Measurements from ENCODE around the gene EPGN. TPM values are rescaled to one million over a fixed set of nuclear protein-coding genes. Genes with fewer than 3 reads are reported as not detected.

Gene EPGN
- total and polyA plus RNA-seq, 2 of the 8 experiments (the other 6 are each of a cell fraction or from before 2014, with no cell fraction given), result not detected

DNA sequence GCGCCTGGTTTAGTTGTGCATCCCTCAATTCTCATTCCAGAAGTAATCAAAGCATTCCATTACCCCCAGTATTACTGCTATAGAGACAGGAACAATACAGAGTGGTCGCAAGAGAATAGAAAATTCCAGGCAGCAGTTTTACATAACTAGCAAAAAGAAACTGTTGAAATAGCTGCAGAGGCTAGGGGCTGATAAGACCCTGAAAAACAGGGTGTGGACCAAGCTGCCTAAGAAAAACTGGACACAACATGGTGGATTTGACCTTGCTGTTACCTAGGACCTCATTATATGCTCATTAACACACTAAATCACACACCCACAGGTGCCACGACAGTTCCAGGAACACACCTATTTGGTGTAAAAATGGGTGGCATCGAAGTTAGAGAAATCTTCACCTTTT, 15.4 kb downstream of the EPGN start:
- Histone ChIP-seq H3K79me2 (ENCODE audit: control insufficient read depth in 1 of 2, insufficient read depth in 2 of 2, low read length in 2 of 2) (no peaks in the 10 kb centered on the region), H2BK5ac (ENCODE audit: low read depth, low read length) (no peak overlapping the region), H3K23me2 (ENCODE audit: low read depth, low read length) (no peaks in the 10 kb centered on the region), H4K5ac (ENCODE audit: insufficient read length, low read depth, low read length) (no peak overlapping the region), H3K23ac (ENCODE audit: insufficient read length) (no peak overlapping the region), H3K9me3 (ENCODE audit: insufficient read depth in 2 of 2, low read depth in 1 of 2, low read length in 1 of 2) (no peaks in the 10 kb centered on the region), H2BK12ac (ENCODE audit: low read depth, low read length) (no peak overlapping the region), H3K56ac (replicated peaks; ENCODE audit: insufficient read length, low read depth, low read length) (no peak overlapping the region), H3K79me1 (ENCODE audit: low read depth, low read length) (no peaks in the 10 kb centered on the region), H3K4me1 (replicated peaks in 1 of 4; ENCODE audit: control insufficient read depth in 3 of 4, insufficient read depth in 4 of 4, low read length in 3 of 4) (peaks cover 0 to 7% (median under 1%) of the 10 kb centered on the region in 4 experiments; a peak in 2 of 7 replicates), H2AFZ (ENCODE audit: low read length) (no peak overlapping the region), H3K27me3 (replicated peaks in 1 of 4; ENCODE audit: control insufficient read depth in 3 of 4, extremely low read depth in 1 of 4, insufficient read depth in 3 of 4, low read length in 3 of 4) (no peaks in the 10 kb centered on the region), H4K20me1 (replicated peaks in 1 of 2; ENCODE audit: control insufficient read depth in 1 of 2, insufficient read depth in 2 of 2, low read length in 2 of 2) (no peaks in the 10 kb centered on the region), H3K36me3 (ENCODE audit: control insufficient read depth in 2 of 4, insufficient read depth in 4 of 4, low read length in 3 of 4) (no peaks in the 10 kb centered on the region), H3K4me3 (ENCODE audit: extremely low read depth in 1 of 4, insufficient read depth in 2 of 4, low read depth in 3 of 4, low read length in 4 of 4) (no peak overlapping the region), H3K18ac (ENCODE audit: extremely low read depth, low read length) (no peak overlapping the region), H4K8ac (ENCODE audit: extremely low read depth, insufficient read depth, low read length) (no peak overlapping the region), H3K27ac (ENCODE audit: low read depth, low read length) (no peak overlapping the region), H2BK120ac (replicated peaks; ENCODE audit: low read depth, low read length) (no peak overlapping the region), H2AK5ac (ENCODE audit: low read depth, low read length) (no peak overlapping the region), H2BK15ac (ENCODE audit: low read length) (no peak overlapping the region), H4K91ac (replicated peaks; ENCODE audit: insufficient read length, low read length) (no peak overlapping the region), H3K9ac (replicated peaks in 1 of 4; ENCODE audit: extremely low read depth in 1 of 4, low read depth in 3 of 4, low read length in 3 of 4) (no peak overlapping the region), H2BK20ac (ENCODE audit: low read length) (no peak overlapping the region), H3K14ac (ENCODE audit: insufficient read length) (no peak overlapping the region), H3K4ac (replicated peaks; ENCODE audit: insufficient read length, low read depth, low read length) (no peak overlapping the region), H3K4me2 (ENCODE audit: insufficient read depth in 1 of 2, low read depth in 2 of 2, low read length in 2 of 2) (no peak overlapping the region)
- DNase-seq (ENCODE audit: low read depth in 1 of 2, low spot score in 2 of 2) (no peak), FAIRE-seq (no peak)
- ChIA-PET POLR2A (ENCODE audit: partially characterized antibody) (no interaction called here), CTCF (ENCODE audit: partially characterized antibody) (interaction anchor here (1.1 to 2.4 kb wide), 6 partner anchors 8 to 352 kb away, joined by 3 to 7 read pairs (median 4); no protein-coding TSS in a partner anchor)
- WGBS, 2 experiments (ENCODE audit: extremely low coverage in 1 of 2, insufficient coverage in 1 of 2, insufficient read length in 1 of 2, insufficient replicate concordance in 2 of 2, low coverage in 1 of 2, low lambda C conversion rate in 2 of 2, missing lambda C conversion rate in 1 of 2), result 80% methylated on average over 4 of the region's 4 CpGs; no CpG with 5 or more reads in 1 of the 2 experiments
- TF ChIP-seq CBX8 (IDR thresholded peaks at IDR 0.05; ENCODE audit: borderline replicate concordance, low read depth, low read length), result no peak
- no peak for TF ChIP-seq HDAC6 (IDR thresholded peaks at IDR 0.05; ENCODE audit: low read depth, low read length)
- no peak for TF ChIP-seq CEBPB (IDR thresholded peaks at IDR 0.05; ENCODE audit: low read depth, low read length)
- TF ChIP-seq TBP (IDR thresholded peaks at IDR 0.05; ENCODE audit: low read depth, low read length), result no peak
- TF ChIP-seq SIN3A (conservative IDR thresholded peaks at IDR 0.05 in 1 of 2, IDR thresholded peaks at IDR 0.05 in 1 of 2; ENCODE audit: low read depth in 1 of 2, low read length in 2 of 2), result no peak
- TF ChIP-seq MAFK (IDR thresholded peaks at IDR 0.05; ENCODE audit: low read depth, low read length), result no peak
- TF ChIP-seq RAD21 (IDR thresholded peaks at IDR 0.05 in 1 of 2, conservative IDR thresholded peaks at IDR 0.05 in 1 of 2; ENCODE audit: low read depth in 2 of 2, low read length in 2 of 2), result no peak
- no peak for TF ChIP-seq NRF1 (IDR thresholded peaks at IDR 0.05; ENCODE audit: low read depth, low read length)
- no peak for TF ChIP-seq HDAC2 (IDR thresholded peaks at IDR 0.05; ENCODE audit: borderline replicate concordance in 1 of 2, low read depth in 2 of 2, low read length in 2 of 2)
- TF ChIP-seq, protein P1, sequence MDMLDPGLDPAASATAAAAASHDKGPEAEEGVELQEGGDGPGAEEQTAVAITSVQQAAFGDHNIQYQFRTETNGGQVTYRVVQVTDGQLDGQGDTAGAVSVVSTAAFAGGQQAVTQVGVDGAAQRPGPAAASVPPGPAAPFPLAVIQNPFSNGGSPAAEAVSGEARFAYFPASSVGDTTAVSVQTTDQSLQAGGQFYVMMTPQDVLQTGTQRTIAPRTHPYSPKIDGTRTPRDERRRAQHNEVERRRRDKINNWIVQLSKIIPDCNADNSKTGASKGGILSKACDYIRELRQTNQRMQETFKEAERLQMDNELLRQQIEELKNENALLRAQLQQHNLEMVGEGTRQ (IDR thresholded peaks at IDR 0.05; ENCODE audit: low read length), result no peak
- TF ChIP-seq YY1 (IDR thresholded peaks at IDR 0.05; ENCODE audit: low read depth, low read length), result no peak
- TF ChIP-seq SP4 (IDR thresholded peaks at IDR 0.05; ENCODE audit: low read length), result no peak
- no peak for TF ChIP-seq RBBP5 (IDR thresholded peaks at IDR 0.05; ENCODE audit: borderline replicate concordance, low read depth, low read length)

Measured in H1 (cell line).